Fibroblast of skin of left quadriceps (primary cell): ENCODE measurements around the gene NKTR.
A peak's percentile ranks its signal among the peaks of the same experiment; 100 is the strongest.
"Not testable (repeated sequence)": the region's sequence is repeated elsewhere in the genome, so short reads cannot be mapped to it uniquely, and the experiment has no call there.

Source experiments
- DNase-seq, 2 experiments: peaks; one replicate each; pipeline ENCODE4 v3.0.0-alpha.2; 2013; ENCODE audit warnings: low read depth in 2 of 2

The NKTR gene

DNA sequence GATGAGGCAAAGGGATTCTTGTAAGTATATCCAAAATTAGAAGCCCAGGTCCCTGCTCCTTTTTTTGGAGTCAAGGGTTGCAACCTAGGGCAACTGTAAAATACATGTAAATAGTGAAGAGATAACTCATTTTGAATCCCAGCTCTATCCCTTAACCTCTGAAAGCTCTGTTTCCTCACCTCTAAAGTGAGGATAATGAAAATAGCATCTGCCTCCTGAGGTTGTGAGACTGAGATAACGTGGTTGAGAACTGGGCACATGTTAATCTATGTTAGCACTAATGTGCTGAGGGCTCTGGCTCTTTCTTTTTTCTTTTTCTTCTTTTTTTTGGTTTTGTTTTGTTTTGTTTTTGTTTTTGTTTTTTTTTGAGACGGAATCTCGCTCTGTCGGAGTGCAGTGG, 4.8 kb upstream of the NKTR start:
- DNase-seq: no peak

DNA sequence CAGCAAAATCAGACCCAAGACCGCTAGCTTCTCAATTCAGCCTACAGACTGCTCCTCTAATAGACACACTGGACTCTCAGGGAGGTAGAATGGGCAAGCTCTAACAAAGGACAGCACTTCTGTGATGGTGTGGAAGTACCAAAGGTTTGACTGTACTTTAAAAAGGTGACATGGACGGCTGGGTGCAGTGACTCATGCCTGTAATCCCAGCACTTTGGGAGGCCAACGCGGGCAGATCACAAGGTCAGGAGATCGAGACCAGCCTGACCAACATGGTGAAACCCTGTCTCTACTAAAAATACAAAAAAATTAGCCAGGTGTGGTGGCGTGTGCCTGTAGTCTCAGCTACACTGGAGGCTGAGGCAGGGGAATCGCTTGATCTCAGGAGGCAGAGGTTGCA, 3.4 kb upstream of the NKTR start:
- not testable (repeated sequence) for DNase-seq

DNA sequence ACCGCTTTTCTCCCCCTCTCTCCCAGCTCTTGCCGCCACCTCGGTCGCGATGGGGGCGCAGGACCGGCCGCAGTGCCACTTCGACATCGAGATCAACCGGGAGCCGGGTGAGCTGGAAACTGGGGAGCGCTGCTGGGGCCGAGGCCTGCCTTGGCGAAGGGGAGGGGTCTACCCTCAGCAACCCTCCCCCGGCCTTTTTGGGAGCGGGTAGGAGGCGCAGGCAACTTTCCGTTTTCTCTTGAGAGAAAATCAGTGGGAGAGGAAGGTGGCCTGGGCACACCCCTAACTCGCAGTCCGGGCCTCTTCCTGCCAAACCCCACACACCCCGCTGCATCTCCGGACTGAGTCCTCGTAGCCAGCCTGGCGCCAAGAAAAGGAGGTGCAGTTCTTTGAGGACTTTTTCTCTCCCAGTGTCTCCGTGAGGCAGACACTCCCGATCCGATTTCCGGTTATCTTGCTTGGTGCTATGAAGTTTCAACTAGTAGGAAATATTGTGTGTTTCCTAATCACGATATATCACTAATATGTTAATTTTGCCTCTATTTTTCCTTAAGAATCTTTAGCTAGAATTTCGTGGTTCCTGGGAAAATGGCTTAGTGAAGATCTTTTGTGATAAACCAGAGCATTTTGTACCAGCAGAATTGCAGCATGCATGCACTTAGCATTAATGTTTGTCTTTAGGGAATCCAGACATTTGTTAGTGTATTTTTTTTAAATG, 631 bp downstream of the NKTR start:
- DNase-seq: peak; percentile 17 to 31

- DNase-seq: no peak
Measured at GRCh38 chr3:42601896-42602581, 1.6 kb downstream of the NKTR start.

DNA sequence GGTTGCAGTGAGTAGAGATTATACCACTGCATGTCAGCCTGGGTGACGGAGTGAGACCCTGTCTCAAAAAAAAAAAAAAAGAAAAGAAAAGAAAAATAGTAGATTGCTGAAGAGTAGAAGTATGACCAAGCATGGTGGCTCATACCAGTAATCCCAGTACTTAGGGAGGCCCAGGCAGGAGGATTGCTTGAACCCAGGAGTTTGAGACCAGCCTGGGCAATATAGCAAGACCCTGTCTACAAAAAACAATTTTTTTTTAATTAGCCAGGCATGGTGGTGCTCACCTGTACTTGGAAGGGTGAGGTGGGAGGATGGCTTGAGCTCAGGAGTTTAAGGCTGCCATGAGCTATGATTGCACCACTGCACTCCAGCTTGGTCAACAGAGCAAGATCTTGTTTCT, 2.5 kb downstream of the NKTR start:
- no peak for DNase-seq

- DNase-seq: no peak
Measured at GRCh38 chr3:42605546-42606173, 5.2 kb downstream of the NKTR start.

GRCh38 chr3:42608581-42608980, 8.1 kb downstream of the NKTR start:
- peak in 1 of 2 experiments; percentile 8 for DNase-seq

DNA sequence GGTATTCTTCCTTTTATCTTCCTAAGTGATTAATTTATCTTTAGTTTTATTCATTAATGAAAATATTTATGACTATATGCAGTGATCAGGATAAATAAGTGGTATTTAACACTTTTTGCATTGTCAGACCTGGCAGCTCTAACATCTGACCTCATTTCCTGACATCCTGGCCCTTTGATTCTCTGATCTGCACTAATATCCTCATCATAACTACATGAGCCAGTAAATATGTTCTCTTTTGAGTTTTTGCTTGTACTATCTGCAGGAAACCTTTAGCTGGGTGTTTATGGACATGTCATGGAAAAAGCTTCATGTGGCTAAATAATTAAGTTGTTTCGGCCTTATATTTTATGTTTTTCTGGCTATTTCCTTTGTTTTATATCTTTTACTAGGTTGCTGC, 10.5 kb downstream of the NKTR start:
- DNase-seq: no peak

GRCh38 chr3:42612217-42612616, 11.7 kb downstream of the NKTR start:
- DNase-seq: no peak

- DNase-seq: no peak
Measured at GRCh38 chr3:42612928-42613327, 12.4 kb downstream of the NKTR start.

GRCh38 chr3:42613462-42613861, 13.0 kb downstream of the NKTR start:
- no peak for DNase-seq

GRCh38 chr3:42631620-42632019, 31.1 kb downstream of the NKTR start:
- no peak for DNase-seq

DNA sequence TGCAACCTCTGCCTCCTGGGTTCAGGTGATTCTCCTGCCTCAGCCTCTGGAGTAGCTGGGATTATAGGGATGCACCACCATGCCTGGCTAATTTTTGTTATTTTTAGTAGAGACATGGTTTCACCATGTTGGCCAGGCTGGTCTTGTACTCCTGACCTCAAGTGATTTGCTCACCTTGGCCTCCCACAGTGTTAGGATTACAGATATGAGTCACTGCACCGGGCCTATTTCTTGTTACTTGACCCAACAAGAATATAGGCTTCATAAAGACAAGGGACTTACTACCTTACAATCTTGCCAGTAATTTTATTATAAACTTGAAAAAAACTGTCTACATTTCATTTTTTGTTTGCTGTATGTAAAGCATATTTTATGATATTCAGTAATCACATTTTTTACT, 31.7 kb downstream of the NKTR start:
- no peak for DNase-seq

GRCh38 chr3:42633544-42633943, 33.1 kb downstream of the NKTR start:
- DNase-seq: no peak

DNA sequence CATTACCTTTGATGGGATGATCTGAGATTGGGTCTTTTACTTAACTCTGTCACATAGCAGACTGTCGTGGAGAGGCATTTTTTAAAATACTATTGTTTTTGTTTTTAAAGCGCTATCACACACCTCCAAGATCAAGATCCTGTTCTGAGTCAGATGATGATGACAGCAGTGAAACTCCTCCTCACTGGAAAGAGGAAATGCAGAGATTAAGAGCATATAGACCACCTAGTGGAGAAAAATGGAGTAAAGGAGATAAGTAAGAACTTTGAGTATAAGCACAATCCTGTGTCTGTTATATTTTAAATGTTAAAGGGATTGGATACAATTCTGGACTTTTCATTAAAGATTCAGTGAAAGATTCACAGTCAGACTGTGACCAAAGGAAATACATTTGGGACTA, 34.6 kb downstream of the NKTR start:
- DNase-seq: no peak

- no peak for DNase-seq
Measured at GRCh38 chr3:42637001-42637400, 36.5 kb downstream of the NKTR start.

DNA sequence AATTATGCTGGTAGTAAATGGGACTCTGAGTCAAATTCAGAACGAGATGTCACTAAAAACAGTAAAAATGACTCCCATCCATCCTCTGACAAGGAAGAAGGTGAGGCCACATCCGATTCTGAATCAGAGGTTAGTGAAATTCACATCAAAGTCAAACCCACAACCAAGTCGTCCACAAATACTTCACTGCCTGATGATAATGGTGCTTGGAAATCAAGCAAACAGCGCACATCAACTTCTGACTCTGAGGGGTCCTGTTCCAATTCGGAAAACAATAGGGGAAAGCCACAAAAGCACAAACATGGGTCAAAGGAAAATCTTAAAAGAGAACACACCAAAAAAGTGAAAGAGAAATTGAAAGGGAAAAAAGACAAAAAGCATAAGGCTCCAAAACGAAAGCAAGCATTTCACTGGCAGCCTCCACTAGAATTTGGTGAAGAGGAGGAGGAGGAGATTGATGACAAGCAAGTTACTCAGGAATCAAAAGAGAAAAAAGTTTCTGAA, 37.9 kb downstream of the NKTR start:
- no peak for DNase-seq

DNA sequence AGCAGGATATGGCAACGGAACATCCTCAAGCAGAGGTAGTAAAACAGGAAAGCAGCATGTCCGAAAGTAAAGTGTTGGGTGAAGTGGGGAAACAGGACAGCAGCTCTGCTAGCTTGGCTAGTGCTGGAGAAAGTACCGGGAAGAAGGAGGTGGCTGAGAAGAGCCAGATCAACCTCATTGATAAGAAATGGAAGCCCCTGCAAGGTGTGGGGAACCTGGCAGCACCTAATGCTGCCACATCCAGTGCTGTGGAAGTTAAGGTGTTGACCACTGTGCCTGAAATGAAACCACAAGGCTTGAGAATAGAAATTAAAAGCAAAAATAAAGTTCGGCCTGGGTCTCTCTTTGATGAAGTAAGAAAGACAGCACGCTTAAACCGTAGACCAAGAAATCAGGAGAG, 38.7 kb downstream of the NKTR start:
- no peak for DNase-seq

DNA sequence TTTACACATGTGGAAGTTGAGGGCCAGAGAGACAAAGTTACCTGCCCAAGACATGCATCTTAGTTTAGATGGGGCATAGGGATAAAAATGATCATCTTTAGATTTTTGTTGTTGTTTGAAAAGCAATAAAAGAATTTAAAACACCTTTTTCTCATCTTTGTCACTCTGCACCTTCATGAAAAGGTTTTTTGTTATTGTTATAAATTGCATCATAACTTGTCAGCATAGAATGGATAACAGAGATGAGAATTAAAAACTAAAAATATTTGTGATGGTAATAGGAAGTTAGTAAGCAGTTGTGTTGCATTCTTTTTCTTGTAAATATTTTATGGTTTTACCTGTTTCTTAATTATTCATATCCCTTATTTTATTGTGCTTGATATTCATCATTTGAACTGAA, 39.6 kb downstream of the NKTR start:
- DNase-seq: no peak

DNA sequence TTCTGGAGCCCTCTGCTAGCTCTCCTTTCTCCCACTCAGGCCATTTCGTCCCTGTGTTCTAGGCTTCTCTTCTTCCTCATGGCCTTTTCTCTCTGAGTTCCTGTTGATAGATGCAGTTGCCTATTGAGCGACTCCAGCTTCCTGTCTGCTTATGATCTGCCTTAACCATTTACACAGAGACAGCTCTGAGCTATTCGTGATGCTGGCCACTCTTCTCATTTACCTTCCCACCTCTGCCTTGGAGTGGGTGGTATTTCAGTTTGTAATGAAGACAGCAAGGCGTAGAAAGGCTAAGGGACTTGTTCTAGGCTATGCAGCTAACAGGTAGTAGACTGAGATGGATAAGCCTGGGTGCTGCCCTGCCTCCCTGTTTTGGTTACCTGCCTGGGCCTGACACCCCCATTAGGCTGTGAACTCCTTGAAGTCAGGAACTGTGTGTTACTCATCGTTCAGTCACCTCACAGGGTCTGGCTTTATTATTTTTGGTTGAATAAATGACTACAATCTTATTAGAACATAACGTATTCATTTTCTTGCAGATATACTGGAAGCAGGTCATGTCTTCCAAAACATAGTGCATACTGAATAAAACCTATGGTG, 40.4 kb downstream of the NKTR start:
- no peak for DNase-seq

- DNase-seq: no peak
Measured at GRCh38 chr3:42647821-42648459, 47.5 kb downstream of the NKTR start.

DNA sequence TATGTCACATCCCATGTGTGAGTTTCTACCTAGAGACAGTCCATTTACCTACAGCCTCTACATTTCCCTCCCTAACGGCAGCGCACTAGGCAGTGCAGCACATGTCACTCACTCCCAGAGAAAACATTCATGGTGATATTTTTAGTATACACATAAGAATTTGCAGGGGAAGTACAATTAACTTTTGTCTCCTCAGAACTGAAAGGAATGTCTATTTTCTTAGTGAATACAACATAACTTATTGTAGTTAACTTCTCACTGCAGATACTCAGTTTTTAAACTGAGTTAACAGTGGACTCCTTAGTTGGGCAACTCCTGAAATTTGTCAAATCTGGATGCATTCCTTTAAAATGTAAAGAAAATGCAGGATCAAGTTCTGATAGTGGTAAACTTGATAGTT, 48.5 kb downstream of the NKTR start:
- no peak for DNase-seq
